H1 (cell line): Measurements from ENCODE around the gene ASTN2. TPM values are rescaled to one million over a fixed set of nuclear protein-coding genes. Genes with fewer than 3 reads are reported as not detected.

Experiments
- CHD7 ChIP-seq: fragments of 300-600 bp; sonication (generic); IDR thresholded peaks from 2 replicates; pipeline ENCODE4 v1.7.1; 2012; ENCODE audit warnings: low read length, moderate library complexity, mild to moderate bottlenecking, inconsistent platforms; ENCODE audit not compliant: insufficient replicate concordance
- E2F6 ChIP-seq: IDR thresholded peaks from 2 replicates; pipeline ENCODE4 v1.6.1; 2012; ENCODE audit warnings: inconsistent platforms
- EP300 ChIP-seq, 2 experiments: IDR thresholded peaks; 1 replicate in 1 of 2; 2 replicates in 1 of 2; pipeline ENCODE4 v1.6.1; 2011 to 2012; ENCODE audit warnings: low read depth in 2 of 2, low read length in 2 of 2, mild to moderate bottlenecking in 2 of 2, borderline replicate concordance in 1 of 2, inconsistent platforms in 1 of 2, moderate library complexity in 1 of 2
- POU5F1 ChIP-seq: IDR thresholded peaks from 2 replicates; pipeline ENCODE4 v1.6.1; 2011; ENCODE audit warnings: low read depth, mild to moderate bottlenecking, low read length, moderate library complexity
- polyA plus RNA-seq, 7 experiments: library from polyadenylated mRNA; depleted of rRNA in 3 of 7; stranded (reverse) in 5 of 7; unstranded in 2 of 7; fragments of >200 nt in 5 of 7; fragments of 200-250 nt in 2 of 7; gene quantifications; 1 replicate in 5 of 7; 2 replicates in 1 of 7; 4 replicates in 1 of 7; pipeline versions ENCODE4 v1.2.1 to v1.2.3, GENCODE V29; 2011 to 2013; ENCODE audit warnings: missing spikeins in 2 of 7, mixed read lengths in 2 of 7
- total RNA-seq: library from RNA; stranded (reverse); fragmentation: NEBNext Ultra II Directional; extraction: Animal tissue kit (Norgen Biotek cat#: 25700); gene quantifications from 2 replicates; pipeline ENCODE4 v1.2.1, GENCODE V29; 2021

ASTN2 gene
- total and polyA plus RNA-seq, 2 of the 8 experiments (the other 6 are each of a cell fraction or from before 2014, with no cell fraction given): 8.2 to 13.7 TPM

GRCh38 chr9:117296453-117296852 is 118.4 kb downstream of the ASTN2 start (continued):
- TF ChIP-seq CHD7 (no peak), POU5F1 (no peak), EP300 (IDR thresholded peaks at IDR 0.05; ENCODE audit: borderline replicate concordance in 1 of 2, low read depth in 2 of 2, low read length in 2 of 2) (no peak), E2F6 (no peak)
